Measurements from ENCODE around the gene LRRIQ4.

Gene LRRIQ4

DNA sequence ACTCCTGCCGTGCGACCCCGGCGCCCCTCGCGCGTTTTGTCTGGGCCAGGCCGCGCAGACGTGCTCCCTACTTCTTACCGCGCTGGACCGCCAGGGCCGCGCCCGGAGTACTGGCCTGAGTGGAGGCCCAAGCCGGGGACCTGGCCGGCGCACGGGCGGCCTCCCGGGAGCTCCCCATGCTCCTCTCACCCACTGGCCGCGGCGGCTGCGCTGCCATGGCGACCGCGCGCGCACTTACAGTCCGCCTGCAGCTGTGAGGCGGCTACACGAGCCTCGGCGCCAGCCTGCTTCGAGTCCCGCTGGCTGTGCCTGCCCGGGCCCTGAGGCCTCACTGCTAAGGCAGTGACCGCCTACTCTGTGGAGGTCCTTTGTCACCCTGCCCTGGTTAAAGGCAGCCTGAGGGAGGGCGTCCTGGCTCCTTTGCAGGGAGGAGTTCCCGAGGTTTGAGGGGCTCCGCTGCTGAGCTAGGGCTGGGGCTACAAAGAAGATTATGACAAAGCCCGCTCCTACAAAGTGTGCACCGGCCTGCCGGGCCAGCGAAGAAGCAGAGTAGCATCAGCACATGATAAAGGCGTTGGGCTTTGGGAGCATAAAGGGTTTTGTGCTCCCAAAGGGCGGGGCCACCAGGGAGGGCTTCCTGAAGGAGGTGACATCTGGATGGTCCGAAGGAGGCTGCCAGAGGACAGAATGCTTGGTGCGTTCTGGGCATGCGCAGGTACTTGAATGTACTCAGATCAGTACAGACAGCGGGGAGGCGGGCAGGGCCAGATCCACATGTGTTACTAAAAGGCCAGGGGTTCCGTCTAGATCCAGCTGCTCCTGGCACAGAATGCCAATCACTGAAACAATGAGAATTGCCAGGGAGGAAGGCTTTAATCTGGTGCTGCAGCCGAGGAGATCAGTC lies at the start of gene LRRIQ4, which contains the start of gene LRRC34:
TSS of gene LRRIQ4 (plus strand) at position 539 of the 904 bp plus-strand sequence. CDS start 9,052 bp downstream, outside the sequence.
TSS of gene LRRC34 (minus strand) at position 573 of the 904 bp plus-strand sequence. CDS start at position 217, 356 bp downstream.
- DNase-seq: peak; percentile 50 to 89

DNA sequence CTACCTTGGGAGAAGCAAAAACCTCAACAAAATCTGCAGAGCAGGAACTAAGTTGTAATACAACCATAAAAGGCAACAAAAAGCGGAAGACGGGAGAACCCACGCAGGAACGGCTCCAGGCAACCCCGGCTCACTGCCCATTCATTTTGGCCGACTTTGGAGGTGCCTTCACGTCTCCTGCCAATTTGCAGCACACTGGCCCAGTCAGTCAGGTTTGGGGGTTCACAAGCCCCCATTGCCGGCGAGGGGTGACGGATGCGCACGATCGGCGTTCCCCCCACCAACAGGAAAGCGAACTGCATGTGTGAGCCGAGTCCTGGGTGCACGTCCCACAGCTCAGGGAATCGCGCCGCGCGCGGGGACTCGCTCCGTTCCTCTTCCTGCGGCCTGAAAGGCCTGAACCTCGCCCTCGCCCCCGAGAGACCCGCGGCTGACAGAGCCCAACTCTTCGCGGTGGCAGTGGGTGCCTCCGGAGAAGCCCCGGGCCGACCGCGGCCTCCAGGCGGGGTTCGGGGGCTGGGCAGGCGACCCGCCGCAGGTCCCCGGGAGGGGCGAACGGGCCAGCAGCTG lies 48.3 kb upstream of the LRRIQ4 start:
- DNase-seq: peak; percentile 16 to 82

DNA sequence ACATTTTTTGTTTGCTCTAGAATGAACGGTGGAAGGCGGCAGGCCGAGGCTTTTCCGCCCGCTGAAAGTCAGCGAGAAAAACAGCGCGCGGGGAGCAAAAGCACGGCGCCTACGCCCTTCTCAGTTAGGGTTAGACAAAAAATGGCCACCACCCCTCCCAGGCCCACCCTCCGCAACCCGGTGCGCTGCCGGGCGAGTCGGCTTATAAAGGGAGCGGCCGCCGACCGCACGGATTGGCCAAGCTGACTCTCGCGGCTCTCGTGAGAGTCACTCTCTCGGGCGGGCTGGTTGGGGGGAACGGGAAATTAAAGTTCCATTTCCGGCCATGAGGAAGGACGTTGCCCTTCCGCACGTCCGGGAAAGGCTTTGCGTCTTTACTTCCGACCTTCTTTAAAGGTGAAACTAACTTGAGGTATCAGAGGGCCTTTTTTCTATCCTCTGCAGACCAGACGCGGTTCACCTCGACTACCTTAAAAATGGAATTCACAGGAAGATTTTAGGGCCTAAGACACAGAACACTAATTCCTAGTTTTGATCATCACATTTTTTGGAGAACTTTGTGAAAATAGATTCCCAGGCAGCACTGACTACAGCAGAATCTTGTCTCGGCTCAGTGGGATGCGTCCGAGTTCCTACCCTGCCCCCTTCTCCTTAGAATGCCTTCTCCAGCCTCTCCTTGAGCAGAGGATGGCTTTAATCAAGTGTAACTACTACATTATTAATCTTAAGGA lies 47.6 kb upstream of the LRRIQ4 start, which contains the start of gene TERC:
TSS of gene TERC (minus strand) at position 179 of the 731 bp plus-strand sequence.
- DNase-seq: peak; percentile 75 to 89

DNA sequence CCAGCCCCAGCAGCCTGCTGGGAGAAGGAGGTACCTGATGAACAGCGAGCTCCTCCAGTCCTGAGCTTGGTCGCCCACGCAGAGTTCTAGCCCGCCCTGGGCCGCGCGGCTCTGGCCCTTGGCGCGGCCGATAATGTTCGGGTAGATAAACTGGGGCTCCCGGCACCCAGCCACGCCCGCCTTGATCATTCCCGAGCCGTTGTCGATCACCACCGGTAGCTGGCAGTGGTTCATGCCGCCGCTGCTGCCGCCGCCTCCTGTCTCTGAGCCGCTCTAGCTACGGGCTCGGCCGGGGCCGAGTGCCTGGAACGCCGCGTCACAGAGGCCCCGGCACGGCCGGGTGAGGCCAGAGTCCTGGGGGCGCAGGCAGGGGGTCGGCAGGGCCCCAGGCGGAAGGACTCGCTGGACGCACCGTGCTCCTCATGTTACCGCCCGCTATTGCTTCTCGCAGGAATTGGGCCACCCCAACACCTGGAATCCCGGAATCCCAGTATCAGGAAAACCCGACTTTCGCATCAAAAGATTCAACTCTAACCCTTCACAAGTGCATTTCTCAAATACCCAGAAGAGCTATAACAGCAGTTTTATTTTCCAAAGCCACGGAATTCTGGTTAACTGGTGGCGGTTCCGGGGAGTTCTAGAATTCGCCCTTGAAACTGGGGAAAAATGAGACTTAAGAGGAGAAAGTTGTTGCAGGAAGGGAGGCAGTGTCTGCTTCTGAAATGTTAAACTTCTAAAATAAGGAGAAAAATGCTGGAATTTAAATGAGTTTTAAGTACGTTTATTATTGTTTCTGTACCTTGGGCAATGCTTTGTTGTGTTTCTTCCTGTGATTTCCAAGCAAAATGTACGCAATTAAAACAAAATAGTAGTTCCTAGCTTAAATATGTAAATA lies 43.1 kb upstream of the LRRIQ4 start, which contains the start of gene ACTRT3:
TSS of gene ACTRT3 (minus strand) at position 275 of the 895 bp plus-strand sequence. CDS start at position 234, 41 bp downstream.
- peak; percentile 82 to 92 for DNase-seq

DNA sequence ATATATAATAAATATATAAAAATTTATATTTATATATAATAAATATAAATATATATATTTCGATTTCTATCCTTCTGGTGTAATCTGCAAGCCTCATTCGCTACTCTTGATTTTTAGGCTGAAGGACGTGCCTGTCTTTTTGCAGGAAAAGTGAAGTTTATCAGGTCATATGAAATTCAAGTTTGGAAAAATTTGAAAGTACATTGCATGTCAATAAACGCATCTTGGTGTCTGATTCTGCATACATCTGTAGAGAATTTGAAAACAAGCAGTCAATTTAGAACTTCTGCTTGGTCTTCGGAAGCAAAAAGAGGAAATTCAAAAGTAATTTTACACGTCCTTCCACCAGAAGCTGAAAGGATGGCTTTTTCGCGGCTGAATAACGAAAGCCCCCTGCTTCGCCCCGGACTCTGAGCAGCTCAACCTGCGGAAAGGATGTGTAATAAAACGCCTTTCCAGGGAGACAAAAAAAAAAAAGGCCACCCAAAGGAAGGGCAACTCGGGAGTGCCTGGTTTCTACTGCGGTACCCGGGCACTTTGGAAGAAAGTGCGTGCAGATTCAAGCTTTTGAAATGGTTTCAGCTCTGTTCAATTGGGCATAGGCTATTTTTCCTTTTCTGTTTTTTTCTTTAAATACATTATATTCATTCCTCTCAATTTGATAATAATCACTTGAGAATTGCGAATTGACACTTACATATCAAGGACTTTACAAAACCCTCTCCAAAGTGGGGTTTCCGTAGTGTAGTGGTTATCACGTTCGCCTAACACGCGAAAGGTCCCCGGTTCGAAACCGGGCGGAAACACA lies 41.0 kb upstream of the LRRIQ4 start:
- peak; percentile 91 to 92 for DNase-seq

DNA sequence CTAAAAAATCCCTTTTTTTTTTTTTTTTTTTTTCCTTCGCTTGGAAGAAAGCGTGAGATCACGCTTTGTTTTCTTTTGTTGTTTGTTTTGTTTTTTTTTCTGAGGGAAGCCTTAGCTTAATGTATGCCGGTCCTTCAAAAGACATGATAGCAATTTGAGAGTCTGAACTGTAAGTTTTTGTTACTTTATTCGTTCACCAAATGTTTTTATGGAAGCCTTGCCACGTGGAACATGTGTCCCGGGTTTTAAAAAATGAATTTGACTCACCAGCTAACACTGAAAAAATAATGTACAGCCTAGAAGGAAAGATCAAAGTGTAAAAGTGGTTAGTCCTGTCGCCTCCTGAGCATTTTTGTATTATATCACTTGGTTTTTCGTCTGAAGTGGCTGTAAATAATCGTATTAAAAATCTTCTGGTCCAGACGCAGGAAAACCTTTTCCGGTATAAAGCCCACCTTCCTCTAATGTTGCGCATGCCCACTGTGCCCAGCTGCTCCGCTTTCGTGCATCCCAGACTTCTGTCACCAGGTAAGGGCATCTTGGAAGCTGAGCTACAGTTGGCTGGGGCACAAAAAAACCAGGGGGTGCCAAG lies 40.3 kb upstream of the LRRIQ4 start:
- peak; percentile 93 to 95 for DNase-seq

DNA sequence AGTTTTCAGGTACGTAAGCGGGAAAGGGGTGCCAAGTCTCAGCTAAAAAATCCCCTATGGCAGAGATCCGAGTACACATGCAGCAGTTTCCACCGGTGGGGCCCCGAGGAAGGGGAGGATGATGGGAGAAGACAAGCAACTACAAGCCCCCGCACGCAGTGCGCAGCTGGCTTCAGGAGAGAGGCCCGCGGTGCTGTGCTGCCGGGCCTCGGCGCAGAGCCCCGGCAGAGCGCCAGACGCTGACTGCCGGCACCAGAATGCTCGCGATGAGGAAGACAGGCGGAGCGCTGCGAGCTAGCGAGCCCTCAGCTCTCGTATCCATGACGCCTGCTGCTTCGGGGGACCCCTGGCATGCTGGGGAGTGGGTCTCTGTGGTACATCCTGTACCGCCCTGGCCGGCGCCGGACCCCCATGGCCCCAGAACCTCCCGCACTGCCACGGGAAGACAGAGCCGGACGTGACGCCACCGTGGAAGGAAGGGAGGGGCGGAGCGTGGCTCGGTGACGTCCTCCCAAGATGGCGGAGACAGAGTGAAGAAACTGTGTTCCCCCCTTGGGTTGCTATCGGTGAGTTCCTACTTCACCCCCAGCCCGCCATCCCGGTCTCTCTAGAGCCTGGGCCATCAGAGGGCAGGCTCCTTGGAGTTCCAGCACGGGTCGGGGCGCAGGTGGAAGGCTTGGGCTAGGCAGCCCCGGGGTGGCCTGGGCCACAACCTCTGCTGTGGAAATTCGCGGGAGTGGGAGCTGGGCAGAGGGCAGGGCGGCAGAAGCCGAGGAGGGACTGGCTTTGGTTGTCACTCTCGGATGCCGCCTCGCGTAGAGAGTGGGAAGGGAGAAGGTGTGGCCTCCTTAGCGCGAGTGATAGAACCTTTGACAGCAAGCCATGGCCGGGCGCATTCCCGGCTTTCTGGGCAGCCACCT lies 39.5 kb upstream of the LRRIQ4 start, which contains the start of gene MYNN:
TSS of gene MYNN (plus strand) at position 500 of the 920 bp plus-strand sequence. CDS start 900 bp downstream, outside the sequence.
- peak; percentile 86 to 95 for DNase-seq

DNA sequence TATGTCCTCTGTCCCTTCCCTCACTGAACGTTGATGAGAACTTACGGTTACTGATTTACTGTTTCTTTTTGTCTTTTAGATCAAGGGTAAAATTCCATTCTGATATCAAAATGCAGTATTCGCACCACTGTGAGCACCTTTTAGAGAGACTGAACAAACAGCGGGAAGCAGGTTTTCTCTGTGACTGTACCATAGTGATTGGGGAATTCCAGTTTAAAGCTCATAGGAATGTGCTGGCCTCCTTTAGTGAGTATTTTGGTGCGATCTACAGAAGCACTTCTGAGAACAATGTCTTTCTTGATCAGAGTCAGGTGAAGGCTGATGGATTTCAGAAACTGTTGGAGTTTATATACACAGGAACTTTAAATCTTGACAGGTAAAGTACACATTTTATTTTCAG lies 38.5 kb upstream of the LRRIQ4 start:
- DNase-seq: no peak

DNA sequence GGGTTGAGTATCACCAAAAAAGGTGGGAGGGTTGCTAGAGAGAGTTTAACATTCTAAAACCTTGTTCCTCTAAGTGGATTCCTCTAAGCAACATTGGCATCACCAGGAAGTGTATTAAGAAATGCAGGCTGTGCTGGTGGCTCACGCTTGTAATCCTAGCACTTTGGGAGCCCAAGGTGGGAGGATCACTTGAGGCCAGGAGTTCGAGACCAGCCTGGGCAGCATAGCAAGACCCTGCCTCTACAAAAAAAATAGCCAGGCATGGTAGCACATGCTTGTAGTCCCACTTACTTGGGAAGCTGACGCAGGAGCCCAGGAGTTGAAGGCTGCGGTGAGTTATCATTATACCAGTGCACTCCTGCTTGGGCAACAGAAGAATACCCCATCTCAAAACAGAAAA lies 34.8 kb upstream of the LRRIQ4 start:
- DNase-seq: no peak

DNA sequence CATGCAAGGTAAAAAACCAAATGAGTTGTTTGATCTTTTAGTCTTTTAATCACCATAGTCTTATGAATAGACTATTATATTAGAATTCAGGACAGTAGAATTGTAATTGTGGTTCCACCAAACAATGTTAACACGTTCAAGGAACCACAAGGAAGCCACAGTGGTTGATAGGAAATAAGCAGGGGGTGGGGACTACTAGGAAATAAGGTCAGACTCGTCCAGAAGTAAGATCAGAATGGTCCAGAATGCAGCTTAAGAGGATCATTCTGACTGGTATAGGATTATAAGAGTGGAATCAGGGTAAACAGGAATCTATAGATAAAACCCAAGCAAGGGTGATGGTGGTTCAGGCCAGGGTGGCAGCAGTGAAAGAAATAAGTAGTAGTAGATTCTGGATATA lies 31.9 kb upstream of the LRRIQ4 start:
- DNase-seq: no peak

DNA sequence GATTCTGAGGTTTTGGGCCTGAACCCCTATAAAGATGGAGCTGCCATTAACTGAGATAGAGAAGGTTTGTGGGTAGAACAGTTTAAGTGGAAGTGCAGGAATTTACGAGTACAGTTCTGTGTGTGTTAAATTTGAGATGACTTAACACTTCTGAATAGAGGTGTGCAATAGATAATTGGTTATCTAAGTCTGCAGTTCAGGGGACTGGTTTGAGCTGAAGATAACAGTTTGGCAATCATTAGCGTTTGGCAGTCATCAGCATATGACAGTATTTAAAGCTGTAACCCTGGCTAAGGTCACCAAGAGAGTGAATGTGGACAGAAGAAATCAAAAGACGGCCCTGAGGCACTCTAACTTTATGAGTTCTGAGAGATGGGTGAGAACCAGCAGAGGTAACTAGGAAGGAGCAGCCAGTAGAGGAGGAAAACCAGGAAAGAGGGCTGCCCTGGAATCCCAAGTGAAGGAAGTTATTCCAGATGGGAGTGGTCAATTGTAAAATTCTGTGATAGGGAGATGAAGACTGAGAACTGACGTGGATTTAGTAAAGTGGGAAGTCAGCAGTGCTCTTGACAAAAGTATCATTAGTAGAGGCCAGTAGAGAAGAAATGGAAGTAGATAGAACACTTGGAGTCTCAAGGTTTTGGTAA lies 31.3 kb upstream of the LRRIQ4 start:
- DNase-seq: no peak

DNA sequence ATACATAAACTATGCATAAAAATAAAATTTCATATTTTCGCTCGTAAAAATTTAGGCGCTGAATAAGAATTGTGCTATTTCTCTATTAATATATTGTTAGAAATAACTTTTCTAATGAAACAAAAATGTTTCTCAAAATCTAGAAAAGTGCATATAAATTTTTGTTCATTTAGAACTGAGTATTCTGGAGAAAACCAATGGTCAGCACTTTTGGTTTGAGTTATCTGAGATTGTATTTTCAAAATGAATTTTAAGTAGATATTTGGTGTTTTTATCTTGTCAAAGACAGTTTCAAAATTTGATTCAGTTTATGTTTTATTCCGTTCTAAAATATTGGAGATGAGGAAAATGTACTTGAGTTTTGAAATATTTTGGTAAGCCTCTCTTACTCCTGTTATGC lies 25.6 kb upstream of the LRRIQ4 start:
- no peak for DNase-seq

DNA sequence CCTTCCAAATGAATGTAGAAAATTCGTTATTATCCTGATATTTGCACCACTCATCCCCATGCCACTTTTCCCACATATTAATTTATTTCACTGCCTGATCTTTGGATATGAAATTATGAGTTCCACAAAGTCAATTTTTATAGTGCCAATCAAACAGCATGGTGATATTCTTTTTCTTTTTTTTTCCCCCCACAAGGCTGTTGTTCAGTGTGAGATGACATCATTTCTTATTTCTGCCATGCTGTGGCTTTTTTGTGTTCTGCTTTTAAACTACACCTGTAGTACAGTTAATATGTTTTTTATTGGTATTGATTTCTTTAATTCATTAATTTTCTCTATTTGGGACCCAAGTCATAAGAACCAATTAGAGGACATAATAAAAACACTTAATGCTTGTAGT lies 24.9 kb upstream of the LRRIQ4 start:
- DNase-seq: no peak

DNA sequence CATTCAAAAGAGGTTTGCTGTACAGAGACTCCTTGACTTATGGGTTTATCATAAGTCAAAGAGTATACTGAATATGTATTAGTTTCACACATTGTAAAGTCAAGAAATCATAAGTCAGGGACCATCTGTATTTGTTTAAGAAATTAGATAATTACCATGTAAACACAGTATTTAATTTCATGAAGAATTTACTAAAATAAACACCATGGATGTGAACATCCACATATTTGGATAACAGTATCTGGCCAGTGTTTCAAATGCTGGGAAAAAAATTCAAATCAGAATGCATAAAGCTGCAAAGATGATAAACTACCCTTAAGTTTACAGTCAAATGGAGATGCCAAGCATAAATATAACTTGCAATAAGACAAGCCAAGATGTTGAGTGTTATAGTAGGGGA lies 22.5 kb upstream of the LRRIQ4 start:
- peak; percentile 30 to 31 for DNase-seq

DNA sequence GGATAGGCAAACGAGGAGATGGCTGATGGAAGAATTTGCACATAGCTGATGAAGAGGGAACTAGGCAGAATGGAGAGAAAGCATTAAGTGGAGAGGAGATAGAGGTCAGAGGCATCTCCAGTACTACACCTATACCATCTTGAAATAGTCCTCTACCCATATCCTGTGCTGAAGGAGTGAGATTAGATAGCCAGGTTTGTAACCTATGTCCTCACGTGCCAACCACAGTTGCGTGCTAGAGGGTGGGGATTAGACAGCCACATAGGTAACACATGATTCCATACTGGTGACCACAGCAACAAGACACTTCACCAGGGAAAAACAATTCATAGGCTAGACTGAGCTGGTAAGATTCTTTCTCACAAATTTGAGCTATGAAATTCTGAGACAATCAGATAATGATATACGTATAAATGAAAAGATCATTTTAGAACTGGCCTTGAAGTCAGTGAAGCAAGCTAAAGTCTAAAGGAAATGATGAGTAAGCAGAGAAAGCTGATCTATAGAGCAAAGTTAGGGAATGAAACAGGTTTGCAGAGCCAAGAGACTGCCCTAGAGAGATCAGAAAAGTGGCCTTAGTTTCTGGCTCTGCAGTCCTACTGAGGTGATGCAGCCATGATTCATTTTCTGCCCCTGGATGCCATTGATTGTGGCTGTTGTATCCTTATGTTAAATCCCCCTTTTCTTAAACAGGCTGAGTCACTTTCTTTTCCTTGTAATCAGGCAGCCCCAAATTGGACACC lies 21.8 kb upstream of the LRRIQ4 start:
- no peak for DNase-seq

DNA sequence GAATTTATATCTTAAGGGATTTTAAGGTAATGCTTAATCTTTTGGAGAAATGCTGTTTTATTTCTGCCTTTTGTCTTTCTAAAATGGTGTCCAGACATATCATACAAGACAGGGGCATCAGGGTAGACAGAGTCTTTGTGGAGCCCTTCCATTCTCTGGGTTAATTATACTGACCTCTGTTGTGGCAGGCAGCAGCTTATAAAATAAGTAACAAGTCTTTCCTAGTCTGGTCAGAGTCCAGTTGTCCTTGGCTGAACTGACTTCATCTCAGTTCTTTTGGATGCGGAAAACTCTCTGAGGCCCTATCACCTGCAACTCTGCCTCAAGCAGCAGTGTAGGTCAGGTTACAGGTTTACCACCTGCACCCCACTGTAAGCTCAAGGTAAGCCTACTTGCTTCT lies 20.3 kb upstream of the LRRIQ4 start:
- no peak for DNase-seq

DNA sequence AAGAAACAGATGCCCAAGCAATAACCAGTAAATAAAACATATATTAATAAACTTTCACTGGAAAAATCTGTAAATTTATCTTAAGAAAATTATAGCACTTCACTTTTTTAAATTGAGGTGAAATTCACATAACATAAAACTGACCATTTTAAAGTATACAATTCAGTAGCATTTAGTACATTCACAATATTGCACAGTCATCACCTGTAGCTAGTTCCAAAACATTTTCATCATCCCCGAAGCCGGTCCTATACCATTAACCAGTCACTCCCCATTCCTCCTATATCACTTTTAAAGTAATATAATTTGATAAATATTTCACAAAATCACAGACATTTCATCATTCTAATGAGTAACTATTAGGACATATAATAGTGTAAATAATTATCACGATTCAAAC lies 8.0 kb upstream of the LRRIQ4 start:
- no peak for DNase-seq

DNA sequence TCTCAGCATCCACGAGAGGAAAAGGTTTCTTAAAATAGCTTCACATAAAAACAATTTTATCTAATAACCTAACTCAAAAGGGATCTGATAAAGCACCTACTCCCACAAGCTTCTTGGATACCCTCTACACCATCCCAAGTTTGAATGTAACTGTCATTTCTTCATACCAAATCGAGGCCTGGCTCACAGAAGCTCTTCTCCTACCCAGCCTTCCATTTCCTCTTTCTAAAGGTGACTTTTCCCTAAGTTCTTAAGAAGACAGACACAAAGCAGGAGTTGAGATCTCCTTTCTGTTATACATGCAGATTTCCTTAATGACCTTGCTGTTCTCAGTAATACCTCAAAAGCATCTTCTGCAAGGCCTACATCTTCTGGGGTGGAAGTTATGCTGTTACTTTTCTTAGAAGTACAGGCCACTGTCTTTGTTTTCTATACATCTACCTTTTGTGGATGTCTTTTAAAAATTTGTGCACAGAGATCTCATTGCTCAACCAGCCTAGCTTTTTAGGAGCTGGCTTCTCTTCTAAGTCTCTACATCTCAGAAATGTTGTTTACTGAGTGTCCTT lies 3.4 kb upstream of the LRRIQ4 start:
- DNase-seq: no peak

Data from NCI-H526 (cell line).